PC-3 (cell line): ENCODE results near the gene USP54.

Experiments
- CTCF ChIP-seq: fragments of 300-600 bp; sonication (generic); conservative IDR thresholded peaks from 2 replicates; pipeline ENCODE4 v1.5.1; 2017; ENCODE audit warnings: antibody characterized with exemption, low read depth, mild to moderate bottlenecking, low read length
- EZH2 ChIP-seq: fragments of 300-600 bp; sonication (generic); IDR thresholded peaks from one replicate; pipeline ENCODE4 v1.6.1; 2017; ENCODE audit warnings: antibody characterized with exemption, mild to moderate bottlenecking, low read length; ENCODE audit not compliant: unreplicated experiment
- EZH2phosphoT487 ChIP-seq: fragments of 300-600 bp; sonication (generic); IDR thresholded peaks from 2 replicates; pipeline ENCODE4 v1.6.1; 2018; ENCODE audit warnings: mild to moderate bottlenecking, antibody characterized with exemption, low read length, borderline replicate concordance

GRCh38 chr10:73553761-73554160 lies 37.4 kb downstream of the USP54 start:
- TF ChIP-seq CTCF: no peak
- TF ChIP-seq EZH2phosphoT487: no peak
- TF ChIP-seq EZH2: no peak
